T-helper 2 cell treated with Interferon-gamma antibody and Interleukin-4, amounts not matched to agents 5 μg/mL and 100 μg/mL, for 36 hours (primary cell): ENCODE data around the gene HOXC10.

Experiments used
- DNase-seq: peaks from one replicate; pipeline ENCODE4 v3.0.0; 2021; ENCODE audit warnings: low spot score
- H3K27ac Mint-ChIP-seq: one replicate; pipeline ENCODE4 v1.8.0; 2021; ENCODE audit warnings: mild to moderate bottlenecking, mixed read lengths
- H3K27me3 Mint-ChIP-seq: one replicate; pipeline ENCODE4 v1.8.0; 2021; ENCODE audit warnings: low read depth, mixed read lengths
- H3K36me3 Mint-ChIP-seq: one replicate; pipeline ENCODE4 v1.8.0; 2021; ENCODE audit warnings: low read depth, mixed read lengths
- H3K4me1 Mint-ChIP-seq: one replicate; pipeline ENCODE4 v1.8.0; 2021; ENCODE audit warnings: low read depth, mixed read lengths
- H3K4me3 Mint-ChIP-seq: one replicate; pipeline ENCODE4 v1.8.0; 2022; ENCODE audit warnings: mild to moderate bottlenecking, moderate library complexity, mixed read lengths
- H3K9me3 Mint-ChIP-seq: one replicate; pipeline ENCODE4 v1.8.0; 2021; ENCODE audit warnings: mixed read lengths

Gene HOXC10

DNA sequence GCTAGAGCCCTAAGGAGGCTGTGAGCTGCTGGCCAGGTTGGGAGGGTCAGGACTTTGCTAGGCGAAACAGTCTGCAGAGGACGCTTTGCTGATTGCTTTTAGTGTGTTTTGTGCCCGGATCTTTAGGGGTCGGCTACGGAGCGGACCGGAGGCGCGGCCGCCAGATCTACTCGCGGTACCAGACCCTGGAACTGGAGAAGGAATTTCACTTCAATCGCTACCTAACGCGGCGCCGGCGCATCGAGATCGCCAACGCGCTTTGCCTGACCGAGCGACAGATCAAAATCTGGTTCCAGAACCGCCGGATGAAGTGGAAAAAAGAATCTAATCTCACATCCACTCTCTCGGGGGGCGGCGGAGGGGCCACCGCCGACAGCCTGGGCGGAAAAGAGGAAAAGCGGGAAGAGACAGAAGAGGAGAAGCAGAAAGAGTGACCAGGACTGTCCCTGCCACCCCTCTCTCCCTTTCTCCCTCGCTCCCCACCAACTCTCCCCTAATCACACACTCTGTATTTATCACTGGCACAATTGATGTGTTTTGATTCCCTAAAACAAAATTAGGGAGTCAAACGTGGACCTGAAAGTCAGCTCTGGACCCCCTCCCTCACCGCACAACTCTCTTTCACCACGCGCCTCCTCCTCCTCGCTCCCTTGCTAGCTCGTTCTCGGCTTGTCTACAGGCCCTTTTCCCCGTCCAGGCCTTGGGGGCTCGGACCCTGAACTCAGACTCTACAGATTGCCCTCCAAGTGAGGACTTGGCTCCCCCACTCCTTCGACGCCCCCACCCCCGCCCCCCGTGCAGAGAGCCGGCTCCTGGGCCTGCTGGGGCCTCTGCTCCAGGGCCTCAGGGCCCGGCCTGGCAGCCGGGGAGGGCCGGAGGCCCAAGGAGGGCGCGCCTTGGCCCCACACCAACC, 44.8 kb downstream of the HOXC10 start:
- peaks cover 13% of the 10 kb centered on the region for H3K4me1 Mint-ChIP-seq
- DNase-seq, result no peak
- H3K4me3 Mint-ChIP-seq, result no peak overlapping the region
- peaks cover 3% of the 10 kb centered on the region for H3K9me3 Mint-ChIP-seq
- no peaks in the 10 kb centered on the region for H3K36me3 Mint-ChIP-seq
- H3K27me3 Mint-ChIP-seq, result peaks cover 85% of the 10 kb centered on the region
- H3K27ac Mint-ChIP-seq, result no peak overlapping the region

DNA sequence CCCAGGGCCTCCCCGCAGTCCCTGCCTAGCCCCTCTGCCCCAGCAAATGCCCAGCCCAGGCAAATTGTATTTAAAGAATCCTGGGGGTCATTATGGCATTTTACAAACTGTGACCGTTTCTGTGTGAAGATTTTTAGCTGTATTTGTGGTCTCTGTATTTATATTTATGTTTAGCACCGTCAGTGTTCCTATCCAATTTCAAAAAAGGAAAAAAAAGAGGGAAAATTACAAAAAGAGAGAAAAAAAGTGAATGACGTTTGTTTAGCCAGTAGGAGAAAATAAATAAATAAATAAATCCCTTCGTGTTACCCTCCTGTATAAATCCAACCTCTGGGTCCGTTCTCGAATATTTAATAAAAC, 45.5 kb downstream of the HOXC10 start:
- H3K4me1 Mint-ChIP-seq, result peaks cover 16% of the 10 kb centered on the region
- H3K9me3 Mint-ChIP-seq, result peaks cover 3% of the 10 kb centered on the region
- peaks cover 85% of the 10 kb centered on the region for H3K27me3 Mint-ChIP-seq
- no peak for DNase-seq
- H3K27ac Mint-ChIP-seq, result no peak overlapping the region
- no peak overlapping the region for H3K4me3 Mint-ChIP-seq
- no peaks in the 10 kb centered on the region for H3K36me3 Mint-ChIP-seq

DNA sequence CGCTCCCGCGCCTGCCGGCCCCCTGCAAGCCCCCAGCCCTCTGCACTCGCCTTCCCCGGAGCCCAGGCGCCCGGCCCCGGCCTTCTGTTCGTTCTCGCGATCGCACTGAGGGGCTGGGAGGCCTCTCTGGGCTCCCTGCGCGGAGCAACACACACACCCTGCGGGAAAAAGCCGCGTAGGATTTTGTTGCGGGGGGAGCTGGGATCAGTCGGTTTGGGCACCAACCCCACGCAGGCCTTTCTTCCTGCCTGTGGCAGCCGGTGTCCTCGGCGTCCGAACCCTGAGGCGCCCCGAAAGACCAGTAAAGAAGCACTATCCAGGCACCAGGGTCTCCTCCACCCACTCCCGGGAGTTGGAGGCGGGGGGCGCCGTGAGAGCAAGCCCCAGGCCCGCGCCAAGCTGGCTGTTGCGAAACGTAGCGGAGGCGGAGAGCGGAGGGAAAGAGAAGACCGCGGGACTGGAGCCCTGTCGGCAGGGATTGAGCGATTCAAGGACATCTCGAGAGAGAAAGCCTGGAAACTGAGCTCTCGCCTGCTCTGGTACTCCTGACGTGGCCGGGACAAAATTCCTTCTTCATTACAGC, 46.0 kb downstream of the HOXC10 start:
- Mint-ChIP-seq H3K4me3 (no peak overlapping the region), H3K36me3 (no peaks in the 10 kb centered on the region), H3K27me3 (peaks cover 85% of the 10 kb centered on the region), H3K9me3 (peaks cover 3% of the 10 kb centered on the region), H3K4me1 (peaks cover 16% of the 10 kb centered on the region), H3K27ac (no peak overlapping the region)
- DNase-seq, result no peak

DNA sequence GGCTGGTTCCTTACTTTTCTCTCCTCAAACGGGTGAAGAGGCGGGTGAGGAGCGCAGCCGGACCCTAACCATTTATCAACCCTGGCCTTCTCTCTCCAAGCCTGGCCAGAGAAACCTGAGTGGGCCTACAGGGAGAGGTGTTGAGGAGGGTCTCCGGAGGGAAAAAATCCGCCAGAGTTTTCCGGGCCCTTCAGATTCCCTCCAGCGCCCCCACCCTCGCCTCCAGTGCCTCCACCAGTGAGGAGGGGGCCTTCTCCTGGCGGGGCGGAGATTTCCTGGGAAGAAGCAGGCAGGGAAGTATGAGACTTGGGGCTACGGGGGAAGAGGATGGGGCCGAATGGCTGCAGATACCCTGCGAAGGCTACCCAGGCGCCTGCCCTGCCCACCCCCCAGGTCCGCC, 46.5 kb downstream of the HOXC10 start:
- Mint-ChIP-seq H3K27ac (no peak overlapping the region), H3K9me3 (peaks cover 3% of the 10 kb centered on the region), H3K36me3 (no peaks in the 10 kb centered on the region), H3K4me3 (no peak overlapping the region), H3K27me3 (peaks cover 86% of the 10 kb centered on the region), H3K4me1 (peaks cover 16% of the 10 kb centered on the region)
- no peak for DNase-seq

DNA sequence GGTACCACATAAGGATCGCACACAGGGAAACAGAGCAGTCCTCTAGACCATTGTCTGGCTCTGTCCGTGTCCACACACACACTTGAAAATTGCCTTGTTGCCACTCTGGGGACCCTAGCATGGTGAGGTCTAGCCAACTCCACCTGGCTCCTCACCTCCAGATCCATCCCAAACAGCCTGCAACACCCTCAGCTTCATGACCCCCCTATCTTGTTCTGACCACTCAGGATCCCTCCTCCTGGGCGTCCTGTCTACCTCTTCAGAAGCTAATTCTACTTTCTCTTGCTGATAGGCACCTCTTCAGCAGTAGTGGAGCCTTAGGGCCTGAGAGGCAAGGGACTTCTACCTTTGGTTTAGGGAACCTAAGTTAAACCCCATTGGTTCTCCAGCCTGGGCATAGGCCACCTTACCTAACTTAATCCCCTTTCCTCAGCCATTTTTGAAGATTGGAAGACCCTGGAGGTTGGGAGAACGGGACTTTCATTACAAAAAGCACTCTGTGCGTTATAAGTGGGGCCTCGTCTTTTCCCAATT, 47.2 kb downstream of the HOXC10 start:
- no peaks in the 10 kb centered on the region for H3K36me3 Mint-ChIP-seq
- peaks cover 86% of the 10 kb centered on the region for H3K27me3 Mint-ChIP-seq
- peaks cover 15% of the 10 kb centered on the region for H3K4me1 Mint-ChIP-seq
- H3K27ac Mint-ChIP-seq, result no peak overlapping the region
- no peak for DNase-seq
- H3K9me3 Mint-ChIP-seq, result peaks cover 3% of the 10 kb centered on the region
- no peak overlapping the region for H3K4me3 Mint-ChIP-seq

DNA sequence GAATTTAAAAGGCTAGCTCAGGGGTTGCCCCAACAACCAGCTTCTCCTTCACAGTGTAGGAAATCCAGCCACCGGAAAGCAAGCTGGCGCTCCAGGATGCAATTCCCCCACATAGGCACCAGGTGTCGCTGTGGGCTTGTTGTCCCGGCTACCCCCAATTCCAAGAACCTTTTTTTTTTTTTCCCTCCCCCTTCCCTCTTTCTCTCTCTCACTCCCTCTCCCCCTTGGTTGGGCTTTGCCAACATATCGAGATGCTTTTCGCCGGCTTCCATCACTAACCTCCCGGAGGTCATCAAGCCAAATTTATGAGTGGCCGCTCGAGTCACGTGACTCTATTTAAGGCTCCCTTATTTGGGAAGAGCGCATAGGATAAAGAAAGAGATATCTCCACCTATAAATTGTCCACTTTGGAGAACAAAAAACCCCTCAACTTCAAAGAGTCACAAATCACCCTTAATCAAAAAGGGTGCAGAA, 47.7 kb downstream of the HOXC10 start, which contains the start of gene HOXC5:
Gene HOXC5, plus strand, starts transcription at position 424 of the 474 bp plus-strand sequence. CDS start 73 bp downstream, outside the sequence.
- H3K4me1 Mint-ChIP-seq, result peaks cover 15% of the 10 kb centered on the region
- no peaks in the 10 kb centered on the region for H3K36me3 Mint-ChIP-seq
- peak; percentile 36 for DNase-seq
- peaks cover 86% of the 10 kb centered on the region for H3K27me3 Mint-ChIP-seq
- H3K27ac Mint-ChIP-seq, result no peak within 1 kb of the TSS
- H3K4me3 Mint-ChIP-seq, result peak within 1 kb of the TSS; percentile 27
- peaks cover 3% of the 10 kb centered on the region for H3K9me3 Mint-ChIP-seq

DNA sequence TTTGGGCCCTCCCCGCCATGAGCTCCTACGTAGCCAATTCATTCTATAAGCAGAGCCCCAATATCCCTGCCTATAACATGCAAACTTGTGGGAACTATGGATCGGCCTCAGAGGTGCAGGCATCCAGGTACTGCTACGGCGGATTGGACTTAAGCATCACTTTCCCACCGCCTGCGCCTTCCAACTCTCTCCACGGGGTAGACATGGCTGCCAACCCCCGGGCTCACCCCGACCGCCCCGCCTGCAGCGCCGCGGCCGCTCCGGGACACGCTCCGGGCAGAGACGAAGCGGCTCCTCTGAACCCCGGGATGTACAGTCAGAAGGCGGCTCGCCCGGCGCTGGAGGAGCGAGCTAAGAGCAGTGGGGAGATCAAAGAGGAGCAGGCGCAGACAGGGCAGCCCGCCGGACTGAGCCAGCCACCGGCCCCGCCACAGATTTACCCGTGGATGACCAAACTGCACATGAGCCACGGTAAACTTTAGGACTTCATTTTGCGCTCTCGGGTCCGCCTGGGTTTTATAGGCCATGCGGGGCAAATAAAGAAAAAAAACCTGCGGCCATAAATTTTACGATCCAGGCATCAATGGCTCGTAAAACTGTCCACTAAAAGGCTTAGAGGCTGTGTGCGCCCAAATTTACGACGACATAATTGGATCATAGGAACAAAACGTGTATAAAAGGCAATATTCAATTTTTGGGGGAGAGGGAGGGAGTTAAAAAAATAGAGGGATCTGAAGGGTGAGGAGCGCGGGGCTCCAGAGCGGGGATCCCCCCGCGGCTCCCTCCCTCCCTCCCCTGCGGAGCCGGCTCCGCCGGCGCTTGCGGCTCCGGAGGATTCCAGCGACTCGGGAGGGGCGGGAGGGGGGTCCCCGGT, 48.4 kb downstream of the HOXC10 start:
- Mint-ChIP-seq H3K27me3 (peaks cover 86% of the 10 kb centered on the region), H3K4me1 (peaks cover 15% of the 10 kb centered on the region), H3K9me3 (peaks cover 3% of the 10 kb centered on the region), H3K4me3 (no peak overlapping the region), H3K36me3 (no peaks in the 10 kb centered on the region), H3K27ac (no peak overlapping the region)
- DNase-seq, result no peak

DNA sequence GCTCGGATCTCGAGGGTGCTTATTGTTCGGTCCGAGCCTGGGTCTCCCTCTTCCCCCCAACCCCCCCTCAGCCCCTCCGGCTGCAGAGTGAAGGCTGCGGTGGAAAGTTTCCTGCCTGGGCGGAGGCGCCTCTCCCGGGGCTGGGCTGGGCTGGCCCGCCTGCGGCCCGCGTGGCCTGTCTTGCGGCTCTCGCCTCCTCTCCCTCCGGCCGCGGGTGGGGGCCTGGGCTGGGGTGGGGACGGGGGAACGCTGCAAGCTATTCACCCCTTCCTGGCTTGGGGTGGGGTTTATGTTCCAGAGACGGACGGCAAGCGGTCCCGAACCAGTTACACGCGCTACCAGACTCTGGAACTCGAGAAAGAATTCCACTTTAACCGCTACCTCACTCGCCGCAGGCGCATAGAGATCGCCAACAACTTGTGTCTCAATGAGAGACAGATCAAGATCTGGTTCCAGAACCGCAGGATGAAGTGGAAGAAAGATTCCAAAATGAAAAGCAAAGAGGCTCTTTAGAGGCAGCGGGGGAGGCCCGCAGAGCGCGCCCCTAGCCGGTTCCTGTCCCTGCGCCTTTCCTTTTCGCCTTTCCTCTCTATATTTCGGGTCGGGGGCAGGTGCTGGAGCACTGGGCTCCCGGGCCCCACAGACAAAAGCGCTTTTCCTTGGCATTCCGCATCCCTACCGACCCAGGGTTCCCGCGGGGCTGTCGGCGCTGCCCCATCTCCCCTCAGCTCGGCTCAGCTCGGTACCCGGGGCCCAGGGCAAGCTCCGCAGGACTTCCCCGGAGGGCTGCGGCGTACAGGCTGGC, 49.2 kb downstream of the HOXC10 start:
- Mint-ChIP-seq H3K4me1 (peaks cover 11% of the 10 kb centered on the region), H3K4me3 (peak overlapping the region; percentile 24), H3K9me3 (peaks cover 3% of the 10 kb centered on the region), H3K27ac (no peak overlapping the region), H3K36me3 (no peaks in the 10 kb centered on the region), H3K27me3 (peaks cover 87% of the 10 kb centered on the region)
- DNase-seq, result no peak

DNA sequence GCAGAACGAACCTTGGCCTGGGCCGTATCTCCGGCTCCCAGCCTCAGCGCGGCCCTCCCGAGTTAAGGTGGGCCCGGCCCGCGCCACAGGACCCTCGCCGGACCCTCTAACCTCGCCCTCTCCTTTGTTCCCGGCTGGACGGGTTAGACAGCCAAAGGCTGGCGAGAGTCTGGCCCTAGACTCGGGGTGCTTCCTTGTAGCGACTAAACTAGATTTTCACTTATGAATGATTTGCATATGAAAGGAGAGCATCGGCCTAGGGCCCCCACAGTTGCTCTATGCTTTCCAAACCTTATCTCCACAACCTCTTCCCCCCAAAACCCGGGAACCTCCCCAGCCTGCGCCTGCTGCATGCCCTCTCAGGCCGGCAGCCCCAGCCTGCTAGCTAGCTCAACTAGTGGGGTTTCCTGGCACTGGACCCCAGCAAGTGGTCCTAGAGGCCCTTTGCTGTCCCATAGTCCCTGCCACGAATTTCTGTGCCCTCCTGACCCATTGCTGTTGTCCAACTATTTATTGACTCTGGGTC, 49.9 kb downstream of the HOXC10 start:
- Mint-ChIP-seq H3K27ac (peak overlapping the region; percentile 65), H3K4me1 (peaks cover 10% of the 10 kb centered on the region), H3K4me3 (no peak overlapping the region), H3K27me3 (peaks cover 88% of the 10 kb centered on the region), H3K9me3 (peaks cover 3% of the 10 kb centered on the region), H3K36me3 (no peaks in the 10 kb centered on the region)
- DNase-seq, result no peak

DNA sequence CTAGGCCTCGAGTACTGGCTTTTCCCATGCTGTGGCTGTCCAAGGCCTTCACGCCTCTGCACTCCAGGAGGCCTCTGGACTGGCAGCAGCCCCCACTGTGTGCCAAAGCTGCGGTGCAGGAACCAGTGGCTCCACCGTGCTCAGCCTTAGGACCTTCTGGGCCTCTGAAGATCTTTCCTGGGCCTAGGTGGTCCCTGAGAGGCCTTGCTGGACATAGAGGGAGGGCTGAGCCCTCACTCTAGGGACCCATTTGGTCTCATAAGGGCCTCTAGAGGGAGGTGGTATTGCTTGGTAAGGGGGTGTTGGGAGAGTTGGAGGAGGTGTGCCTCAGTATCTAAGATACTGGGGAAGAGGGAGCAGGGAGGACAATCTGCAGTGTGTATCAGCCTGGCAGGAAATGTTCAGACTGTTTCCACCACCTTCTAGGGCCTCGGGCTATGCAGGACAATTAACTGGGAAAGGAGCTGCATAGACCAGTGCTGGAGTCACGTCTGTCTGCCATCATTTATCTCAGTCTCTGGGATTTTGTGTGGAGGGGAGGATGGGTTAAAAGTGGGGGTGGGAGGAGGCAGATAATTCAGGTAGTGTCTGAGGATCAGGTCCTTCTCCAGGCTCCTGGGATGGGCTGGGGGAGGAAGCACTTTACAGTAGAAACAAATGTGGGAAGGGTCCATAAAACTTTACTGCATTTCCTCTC, 50.8 kb downstream of the HOXC10 start:
- Mint-ChIP-seq H3K27me3 (peaks cover 90% of the 10 kb centered on the region), H3K36me3 (no peaks in the 10 kb centered on the region), H3K9me3 (peaks cover 3% of the 10 kb centered on the region), H3K4me3 (no peak overlapping the region), H3K27ac (no peak overlapping the region), H3K4me1 (peaks cover 10% of the 10 kb centered on the region)
- DNase-seq, result no peak

DNA sequence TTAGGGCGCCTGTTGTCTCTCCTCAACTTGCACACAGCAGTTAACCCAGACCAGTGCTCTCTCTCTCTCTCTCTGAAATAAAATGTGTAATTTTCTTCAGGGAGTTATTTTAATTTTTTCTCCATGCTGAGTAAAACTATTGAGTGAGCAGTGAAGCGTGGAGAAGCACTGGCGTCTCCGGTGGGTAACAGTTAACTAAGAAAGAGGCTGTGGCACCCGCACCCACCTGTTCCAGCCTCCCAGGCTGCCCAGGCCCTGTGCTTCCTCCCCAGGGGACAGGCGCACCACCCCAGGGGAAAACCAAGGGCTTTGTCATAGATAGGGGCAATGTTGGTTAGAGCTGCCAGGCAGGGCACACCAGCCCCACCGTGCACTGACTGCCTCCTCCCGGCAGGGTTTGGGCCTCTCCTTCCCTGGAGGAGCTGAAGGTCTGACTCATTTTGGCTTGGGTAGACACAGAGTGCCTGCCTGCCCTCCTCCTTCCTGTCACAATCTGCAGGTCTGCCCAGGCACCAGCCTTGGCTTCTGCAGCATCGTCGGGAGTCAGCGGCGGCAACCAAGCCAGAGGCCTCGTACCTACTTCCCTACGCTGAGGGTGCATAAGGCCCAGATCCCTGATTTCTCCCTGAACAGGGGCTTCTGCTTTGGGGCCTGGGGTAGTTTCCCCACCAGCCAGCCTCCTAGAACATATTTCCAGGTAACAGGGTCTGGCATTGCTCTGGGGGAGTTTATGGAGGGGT, 51.8 kb downstream of the HOXC10 start:
- H3K4me3 Mint-ChIP-seq, result no peak overlapping the region
- H3K4me1 Mint-ChIP-seq, result peaks cover 10% of the 10 kb centered on the region
- H3K27ac Mint-ChIP-seq, result no peak overlapping the region
- H3K27me3 Mint-ChIP-seq, result peaks cover 84% of the 10 kb centered on the region
- no peak for DNase-seq
- peaks cover 3% of the 10 kb centered on the region for H3K9me3 Mint-ChIP-seq
- no peaks in the 10 kb centered on the region for H3K36me3 Mint-ChIP-seq
